ENCODE results near the gene LIPG.
"Not testable (repeated sequence)": the region's sequence is repeated elsewhere in the genome, so short reads cannot be mapped to it uniquely, and the experiment has no call there.

LIPG gene

DNA sequence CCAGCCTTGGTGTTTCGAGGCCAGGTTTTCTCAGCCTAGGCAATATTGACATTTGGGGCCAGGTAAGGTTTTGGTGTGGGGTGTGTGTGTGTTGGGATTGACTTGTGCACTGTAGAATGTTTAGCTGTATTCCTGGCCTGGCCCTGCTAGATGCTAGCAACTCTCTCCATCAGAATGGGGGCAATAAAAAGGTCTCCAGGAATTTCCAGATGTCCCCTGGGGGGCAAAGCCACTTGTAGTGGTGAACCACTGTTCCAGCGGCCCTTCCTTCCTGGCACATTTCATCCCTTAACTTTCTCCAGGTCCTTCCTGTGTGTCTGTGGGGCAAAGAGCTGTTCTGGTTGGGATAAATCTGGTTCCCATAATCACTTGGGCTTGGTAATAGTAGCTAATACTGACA, 12.0 kb downstream of the LIPG start:
- no peak for DNase-seq (ENCODE audit: low read depth in 2 of 2)

DNA sequence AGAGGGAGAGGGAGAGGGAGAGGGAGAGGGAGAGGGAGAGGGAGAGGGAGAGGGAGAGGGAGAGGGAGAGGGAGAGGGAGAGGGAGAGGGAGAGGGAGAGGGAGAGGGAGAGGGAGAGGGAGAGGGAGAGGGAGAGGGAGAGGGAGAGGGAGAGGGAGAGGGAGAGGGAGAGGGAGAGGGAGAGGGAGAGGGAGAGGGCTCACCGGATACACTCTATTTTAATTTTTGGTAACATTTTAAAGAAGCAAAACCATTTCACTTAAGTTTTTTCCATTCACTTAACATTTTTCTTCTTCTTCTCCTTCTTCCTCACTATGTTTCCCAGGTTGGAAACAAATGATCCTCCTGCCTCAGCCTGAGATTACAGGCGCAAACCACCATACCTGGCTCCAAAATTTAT, 17.2 kb downstream of the LIPG start:
- DNase-seq (ENCODE audit: low read depth in 2 of 2), result not testable (repeated sequence)

DNA sequence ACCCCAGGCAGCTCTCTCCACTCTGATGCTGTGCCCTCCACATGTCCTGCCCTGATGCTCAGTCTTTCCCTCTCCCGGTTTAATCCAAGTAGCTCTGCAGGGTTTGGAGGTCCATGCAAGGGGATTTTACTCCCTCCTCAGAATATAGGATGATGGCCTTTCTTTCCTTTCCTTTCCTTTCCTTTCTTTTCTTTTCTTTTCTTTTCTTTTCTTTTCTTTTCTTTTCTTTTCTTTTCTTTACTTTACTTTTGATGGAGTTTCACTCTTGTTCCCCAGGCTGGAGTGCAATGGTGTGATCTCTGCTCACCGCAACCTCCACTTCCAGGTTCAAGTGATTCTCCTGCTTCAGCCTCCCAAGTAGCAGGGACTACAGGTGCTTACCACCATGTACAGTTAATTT, 17.7 kb downstream of the LIPG start:
- not testable (repeated sequence) for DNase-seq (ENCODE audit: low read depth in 2 of 2)

DNA sequence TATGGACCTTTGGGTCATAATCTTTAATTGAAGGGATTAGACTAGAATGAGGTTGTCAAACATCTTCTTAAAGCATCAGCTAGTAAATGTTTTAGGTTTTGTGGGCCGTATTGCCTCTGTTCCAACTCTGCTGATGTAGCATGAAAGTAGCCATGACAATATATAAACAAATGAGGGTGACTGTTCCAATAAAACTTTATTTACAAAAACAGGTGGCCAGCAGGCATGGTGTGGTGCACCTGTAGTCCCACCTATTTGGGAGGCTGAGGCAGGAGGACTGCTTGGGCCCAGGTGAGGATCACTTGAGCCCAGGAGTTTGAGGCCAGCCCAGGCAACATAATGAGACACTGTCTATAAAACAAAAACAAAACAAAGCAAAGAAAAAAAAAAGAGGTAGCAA, 18.4 kb downstream of the LIPG start:
- no peak for DNase-seq (ENCODE audit: low read depth in 2 of 2)

DNA sequence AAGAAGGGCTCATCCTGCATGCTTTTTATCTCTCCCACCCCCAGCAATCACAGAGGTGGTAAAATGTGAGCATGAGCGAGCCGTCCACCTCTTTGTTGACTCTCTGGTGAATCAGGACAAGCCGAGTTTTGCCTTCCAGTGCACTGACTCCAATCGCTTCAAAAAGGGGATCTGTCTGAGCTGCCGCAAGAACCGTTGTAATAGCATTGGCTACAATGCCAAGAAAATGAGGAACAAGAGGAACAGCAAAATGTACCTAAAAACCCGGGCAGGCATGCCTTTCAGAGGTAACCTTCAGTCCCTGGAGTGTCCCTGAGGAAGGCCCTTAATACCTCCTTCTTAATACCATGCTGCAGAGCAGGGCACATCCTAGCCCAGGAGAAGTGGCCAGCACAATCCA, 19.5 kb downstream of the LIPG start:
- DNase-seq (ENCODE audit: low read depth in 2 of 2), result no peak

DNA sequence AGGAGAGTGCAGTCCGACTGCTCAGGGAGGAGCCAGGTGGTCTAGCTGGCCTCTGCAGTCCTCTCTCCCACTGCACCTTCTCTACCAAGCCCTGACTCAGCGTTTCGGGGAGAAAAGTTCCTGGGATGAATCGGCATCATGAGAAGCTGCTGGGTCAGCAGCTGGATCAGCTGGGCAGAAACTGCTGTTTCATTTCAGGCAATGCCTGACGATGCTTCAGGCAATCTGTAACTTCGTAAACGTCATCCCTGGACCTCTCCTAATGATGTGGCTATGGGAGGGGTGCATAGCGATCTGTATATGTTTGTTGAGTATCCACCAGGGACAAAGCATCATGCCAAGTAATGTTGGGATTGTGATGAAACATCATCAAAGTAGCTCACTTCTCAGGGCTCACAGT, 20.7 kb downstream of the LIPG start:
- no peak for DNase-seq (ENCODE audit: low read depth in 2 of 2)

DNA sequence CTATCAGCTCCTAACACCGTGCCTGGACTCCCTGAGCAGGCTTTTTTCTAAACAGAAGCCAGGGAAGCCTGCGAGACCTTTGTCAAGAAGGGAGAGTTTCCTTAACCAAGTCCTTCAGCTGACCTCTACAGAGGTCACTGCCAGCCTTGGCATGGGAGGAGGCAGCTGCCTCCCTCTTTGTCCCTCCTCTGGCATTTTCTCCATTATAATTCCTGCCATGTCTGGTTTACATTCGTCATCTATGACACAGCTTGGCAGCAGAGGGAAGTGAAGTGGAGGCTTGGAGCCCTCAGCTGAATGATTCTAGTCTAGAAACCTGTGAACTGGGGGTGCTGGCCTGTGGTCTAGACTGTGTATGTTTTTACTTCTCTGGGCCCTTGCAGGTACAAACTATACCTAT, 22.5 kb downstream of the LIPG start:
- no peak for DNase-seq (ENCODE audit: low read depth in 2 of 2)

DNA sequence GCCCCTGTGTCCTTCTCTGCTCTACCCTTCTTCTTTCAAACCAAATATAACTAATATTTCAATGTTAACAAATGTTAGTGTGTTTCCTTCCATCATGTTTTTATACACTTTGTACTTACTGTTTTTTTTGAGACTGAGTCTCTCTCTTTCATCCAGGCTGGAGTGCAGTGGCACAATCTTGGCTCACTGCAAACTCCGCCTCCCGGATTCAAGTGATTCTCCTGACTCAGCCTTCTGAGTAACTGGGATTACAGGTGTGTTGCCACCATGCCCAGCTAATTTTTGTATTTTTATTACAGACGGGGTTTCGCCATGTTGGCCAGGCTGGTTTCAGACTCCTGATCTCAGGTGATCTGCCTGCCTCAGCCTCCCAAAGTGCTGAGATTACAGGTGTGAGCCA, 23.1 kb downstream of the LIPG start:
- DNase-seq (ENCODE audit: low read depth in 2 of 2), result not testable (repeated sequence)

DNA sequence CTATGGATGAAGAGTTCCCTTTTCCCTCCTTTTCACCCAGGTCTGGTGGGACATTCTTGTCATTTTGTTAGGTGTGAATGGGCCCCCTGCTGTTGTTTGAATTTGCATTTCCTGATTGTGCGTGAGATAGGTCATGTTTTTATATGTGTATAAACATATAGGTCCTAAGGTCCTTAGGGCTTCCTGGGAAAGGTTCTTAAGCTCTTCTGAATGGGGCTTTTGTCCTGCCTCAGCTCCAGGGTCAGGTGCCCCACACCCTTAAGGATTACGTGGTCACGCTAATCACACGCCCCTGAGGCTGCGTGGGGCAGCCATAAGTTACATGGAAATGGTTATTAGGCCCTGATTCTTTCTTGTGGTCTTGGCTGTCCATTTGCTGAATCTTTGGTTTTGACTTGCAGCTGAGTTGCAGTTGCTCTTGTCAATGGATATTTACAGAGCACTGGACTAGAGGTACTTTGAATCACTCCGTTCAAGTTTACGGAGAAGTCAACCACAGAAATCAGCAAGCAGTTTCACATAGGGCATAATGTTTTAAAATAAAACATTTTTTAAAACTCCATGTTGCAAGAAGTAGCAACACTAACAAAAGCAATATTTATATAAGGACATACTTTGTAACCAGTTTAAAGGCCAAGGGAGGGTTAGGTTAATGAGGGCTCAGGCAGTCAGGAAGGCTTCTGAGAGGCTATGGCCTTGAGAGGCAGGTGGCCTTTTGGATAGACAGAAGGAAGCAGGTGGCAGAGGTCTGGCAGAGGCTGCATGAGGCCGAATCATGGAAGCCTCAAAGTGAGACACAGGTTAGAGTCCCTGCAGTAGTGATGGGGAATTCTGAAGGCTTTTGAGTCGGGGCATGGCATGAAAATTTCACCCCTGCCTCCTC, 24.2 kb downstream of the LIPG start:
- no peak for DNase-seq (ENCODE audit: low read depth in 2 of 2)

DNA sequence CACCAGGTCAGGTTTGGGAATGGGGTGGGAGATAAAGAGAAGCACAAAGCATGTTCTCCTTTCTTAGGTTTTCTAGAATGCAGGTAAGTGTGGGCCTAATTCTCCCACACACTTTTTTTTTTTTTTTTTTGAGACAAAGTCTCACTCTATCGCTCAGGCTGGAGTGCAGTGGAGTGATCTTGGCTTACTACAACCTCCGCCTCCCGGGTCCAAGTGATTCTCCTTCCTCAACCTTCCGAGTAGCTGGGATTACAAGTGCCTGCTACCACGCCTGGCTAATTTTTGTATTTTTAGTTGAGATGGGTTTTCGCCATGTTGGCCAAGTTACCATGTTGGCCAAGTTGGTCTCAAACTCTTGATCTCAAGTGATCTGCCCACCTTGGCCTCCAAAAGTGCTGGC, 26.3 kb downstream of the LIPG start:
- no peak for DNase-seq (ENCODE audit: low read depth in 2 of 2)

DNA sequence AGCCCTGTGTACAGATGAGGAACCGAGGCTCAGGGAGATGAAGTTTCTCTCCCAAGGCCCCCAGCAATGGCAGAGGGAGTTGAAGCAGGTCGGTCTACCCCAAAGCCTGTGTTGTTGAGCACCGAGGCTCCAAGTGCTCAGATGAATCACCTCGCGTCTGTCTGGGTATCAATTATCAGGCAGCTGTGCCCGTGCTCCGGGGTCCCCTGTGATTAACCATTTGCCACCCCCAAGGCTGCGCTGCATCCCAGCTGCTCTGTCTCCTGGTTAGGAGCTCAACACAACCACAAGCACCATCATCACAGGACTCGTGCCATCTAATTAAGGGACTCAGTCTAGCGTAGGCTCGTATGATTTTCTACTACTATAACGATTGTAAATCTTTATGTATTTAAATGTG, 27.1 kb downstream of the LIPG start:
- DNase-seq (ENCODE audit: low read depth in 2 of 2), result no peak

DNA sequence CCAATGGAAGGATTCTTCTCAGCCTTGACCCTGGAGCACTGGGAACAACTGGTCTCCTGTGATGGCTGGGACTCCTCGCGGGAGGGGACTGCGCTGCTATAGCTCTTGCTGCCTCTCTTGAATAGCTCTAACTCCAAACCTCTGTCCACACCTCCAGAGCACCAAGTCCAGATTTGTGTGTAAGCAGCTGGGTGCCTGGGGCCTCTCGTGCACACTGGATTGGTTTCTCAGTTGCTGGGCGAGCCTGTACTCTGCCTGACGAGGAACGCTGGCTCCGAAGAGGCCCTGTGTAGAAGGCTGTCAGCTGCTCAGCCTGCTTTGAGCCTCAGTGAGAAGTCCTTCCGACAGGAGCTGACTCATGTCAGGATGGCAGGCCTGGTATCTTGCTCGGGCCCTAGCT, 28.8 kb downstream of the LIPG start:
- no peak for DNase-seq (ENCODE audit: low read depth in 2 of 2)

DNA sequence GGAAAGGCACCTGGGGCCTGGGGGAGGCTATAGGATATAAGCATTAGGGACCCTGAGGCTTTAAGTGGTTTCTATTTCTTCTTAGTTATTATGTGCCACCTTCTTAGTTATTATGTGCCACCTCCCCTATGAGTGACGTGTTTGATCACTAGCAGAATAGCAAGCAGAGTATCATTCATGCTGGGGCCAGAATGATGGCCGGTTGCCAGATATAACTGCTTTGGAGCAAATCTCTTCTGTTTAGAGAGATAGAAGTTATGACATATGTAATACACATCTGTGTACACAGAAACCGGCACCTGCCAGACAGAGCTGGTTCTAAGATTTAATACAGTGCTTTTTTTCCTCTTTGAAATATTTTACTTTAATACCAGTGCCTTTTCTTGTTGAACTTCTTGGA, 29.4 kb downstream of the LIPG start:
- no peak for DNase-seq (ENCODE audit: low read depth in 2 of 2)

DNA sequence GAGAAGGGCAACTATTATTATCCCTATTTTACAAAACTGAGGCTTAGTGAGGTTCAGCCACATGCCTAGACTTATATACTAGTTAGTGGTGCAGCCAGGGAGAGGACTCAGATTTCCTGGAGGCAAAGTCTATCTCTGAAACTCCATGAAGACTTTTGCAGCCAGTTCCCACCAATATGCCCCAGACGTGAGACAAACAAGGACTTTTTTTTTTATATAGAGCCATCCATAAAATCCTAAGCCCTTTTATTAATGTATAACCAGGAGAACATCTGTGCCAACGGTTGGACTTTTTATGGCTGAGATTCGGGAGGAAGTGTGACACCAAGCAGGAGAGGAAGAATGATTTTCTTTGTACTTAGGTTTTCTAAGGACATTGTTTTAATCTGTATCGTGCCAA, 29.9 kb downstream of the LIPG start:
- DNase-seq (ENCODE audit: low read depth in 2 of 2), result no peak

DNA sequence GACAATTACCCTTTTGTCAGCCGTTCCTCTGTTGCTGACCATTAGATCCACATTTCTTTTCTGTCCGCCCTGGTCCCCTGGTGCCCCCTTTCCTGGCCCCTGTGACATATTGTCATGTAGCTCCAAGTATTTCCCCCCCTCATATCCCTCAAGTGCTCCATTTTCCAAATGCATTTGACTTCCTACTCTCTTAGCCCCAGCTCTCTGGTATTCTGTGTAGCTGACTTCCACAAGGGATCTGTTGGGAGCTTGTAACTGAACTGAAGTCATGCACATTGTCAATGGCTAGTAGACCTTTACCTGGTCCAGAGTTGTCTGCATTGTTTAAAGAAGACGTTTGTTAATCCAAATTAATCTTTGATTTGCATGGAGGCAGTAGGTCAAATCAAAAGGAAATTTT, 34.8 kb downstream of the LIPG start:
- DNase-seq (ENCODE audit: low read depth in 2 of 2), result no peak

DNA sequence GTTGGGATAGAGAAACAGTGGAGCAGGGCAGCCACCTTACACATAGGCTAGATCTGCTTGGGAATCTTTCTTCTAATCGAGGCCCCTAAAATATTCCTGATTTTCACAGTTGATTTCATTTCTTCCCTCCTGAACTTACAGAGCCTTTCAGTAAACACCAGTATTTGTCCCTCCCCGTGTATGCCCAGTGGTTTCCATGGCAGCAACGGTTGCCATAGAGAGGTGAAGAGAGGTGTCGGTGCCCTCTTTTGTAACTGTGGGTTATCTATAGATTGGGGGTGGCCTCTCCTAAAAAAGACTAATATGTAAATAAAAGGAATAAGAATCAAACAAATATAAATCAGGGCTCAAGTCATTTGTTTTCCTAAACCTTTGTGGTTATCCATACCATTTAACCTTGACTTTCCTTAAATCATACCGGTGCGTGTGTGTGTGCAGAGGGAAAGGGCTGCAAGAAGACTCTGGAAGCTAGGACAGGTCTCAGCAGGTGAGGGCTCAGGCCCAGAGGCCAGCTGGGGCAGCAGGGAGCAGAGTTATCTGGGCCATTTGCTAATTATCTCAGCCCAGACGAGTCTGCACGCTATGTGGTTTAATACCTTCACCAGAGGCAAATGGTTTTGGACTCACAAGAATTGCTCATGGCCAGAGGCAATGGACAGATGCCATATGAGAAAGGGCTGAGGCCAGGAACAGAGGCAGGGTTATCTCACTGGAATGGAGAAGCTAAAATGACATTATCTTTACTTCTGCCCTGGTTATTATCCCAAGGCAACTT, 35.5 kb downstream of the LIPG start:
- no peak for DNase-seq (ENCODE audit: low read depth in 2 of 2)

DNA sequence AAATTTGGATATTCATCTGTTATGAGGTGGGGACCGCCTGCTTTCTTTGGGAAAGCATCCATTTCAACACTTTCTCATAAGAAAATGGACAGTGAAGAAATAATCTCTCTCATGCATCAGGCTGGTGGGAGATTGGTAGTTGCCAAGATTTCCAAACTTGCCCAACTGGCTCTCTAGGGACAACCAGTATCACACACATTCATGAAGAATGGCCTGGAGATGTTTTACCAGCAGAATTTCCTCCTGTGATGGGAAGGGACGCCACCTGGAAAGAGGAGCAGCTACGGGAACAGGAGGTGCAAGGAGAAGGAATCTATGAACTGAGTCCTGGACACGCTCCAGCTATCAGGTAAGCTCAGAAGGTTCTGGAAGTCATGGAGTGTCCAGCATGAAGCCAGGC, 39.4 kb downstream of the LIPG start:
- no peak for DNase-seq (ENCODE audit: low read depth in 2 of 2)

DNA sequence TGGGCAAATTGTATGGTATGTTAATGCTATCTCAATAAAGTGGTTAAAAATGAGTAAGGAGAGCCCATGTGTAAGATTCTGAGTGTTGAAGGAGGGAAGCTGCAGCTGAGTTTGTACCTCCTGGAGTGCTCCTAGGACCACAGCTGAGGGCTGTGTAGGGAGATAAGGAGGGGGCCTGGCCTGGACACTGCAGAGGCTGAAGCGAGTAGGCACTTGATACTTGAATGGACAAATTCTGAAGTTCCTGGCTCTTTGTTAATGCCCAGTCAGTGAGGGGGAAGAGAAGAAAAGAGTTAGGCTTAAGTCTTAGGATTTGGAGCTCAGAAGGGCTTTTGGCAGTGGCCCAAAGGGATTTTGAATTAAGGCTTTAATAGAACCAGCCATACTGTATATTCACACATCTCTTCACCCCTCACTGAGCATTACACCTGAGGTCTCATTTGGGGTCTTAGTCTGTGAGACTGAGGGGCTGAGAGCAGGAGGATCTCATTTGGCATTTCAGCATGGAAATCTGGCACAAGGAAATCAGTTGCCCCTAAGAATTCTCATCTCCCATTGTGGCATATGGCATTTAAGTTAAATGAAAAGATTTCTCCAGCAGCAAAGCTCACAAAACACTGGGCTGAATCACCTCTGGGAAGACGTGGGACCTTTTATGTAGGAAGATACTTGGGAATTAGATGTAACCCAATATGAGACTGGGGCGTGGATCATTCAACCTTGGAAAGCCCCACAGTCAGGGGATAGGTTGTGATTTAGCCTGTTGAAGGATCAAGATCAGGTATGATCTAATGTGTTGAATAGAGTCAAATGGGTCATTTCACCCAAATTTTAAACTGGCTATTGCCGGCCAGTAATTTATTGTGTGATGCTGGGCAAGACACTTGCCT, 46.8 kb downstream of the LIPG start:
- DNase-seq (ENCODE audit: low read depth in 2 of 2), result no peak

DNA sequence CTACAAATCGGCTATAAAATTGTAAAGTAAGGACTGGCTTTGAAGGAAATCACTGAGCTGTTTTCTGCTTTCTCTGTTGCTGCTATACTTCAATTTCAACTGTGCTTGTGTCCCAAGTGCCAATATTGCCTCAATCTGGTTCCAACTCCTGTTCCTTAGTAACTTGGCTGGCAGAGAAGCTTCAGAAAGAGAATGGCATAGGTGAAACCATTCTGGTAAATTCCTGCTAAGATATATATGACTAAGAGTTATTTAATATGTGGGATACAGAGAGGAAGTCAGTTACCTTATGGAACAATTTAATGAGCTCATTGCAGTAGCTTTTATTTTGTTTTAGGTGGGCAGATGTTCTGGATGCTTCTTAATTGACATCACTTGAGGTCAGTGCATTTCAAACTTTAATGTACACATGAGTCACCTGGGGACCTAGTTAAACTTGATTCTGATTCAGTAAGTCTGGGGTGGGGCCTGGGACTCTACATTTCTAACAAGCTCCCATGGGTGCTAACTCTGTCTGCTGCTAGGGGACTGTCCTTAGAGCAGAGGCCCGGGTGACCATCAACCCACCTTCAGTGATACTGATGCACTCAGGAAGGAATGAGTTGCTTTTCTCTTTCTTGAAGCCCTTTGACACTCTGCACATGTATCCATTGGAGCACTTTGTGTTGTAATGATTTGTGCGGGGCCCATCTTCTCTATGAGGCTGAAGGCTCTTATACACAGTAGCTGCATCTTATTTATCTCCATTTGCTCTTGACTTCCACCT, 47.6 kb downstream of the LIPG start:
- no peak for DNase-seq (ENCODE audit: low read depth in 2 of 2)

DNA sequence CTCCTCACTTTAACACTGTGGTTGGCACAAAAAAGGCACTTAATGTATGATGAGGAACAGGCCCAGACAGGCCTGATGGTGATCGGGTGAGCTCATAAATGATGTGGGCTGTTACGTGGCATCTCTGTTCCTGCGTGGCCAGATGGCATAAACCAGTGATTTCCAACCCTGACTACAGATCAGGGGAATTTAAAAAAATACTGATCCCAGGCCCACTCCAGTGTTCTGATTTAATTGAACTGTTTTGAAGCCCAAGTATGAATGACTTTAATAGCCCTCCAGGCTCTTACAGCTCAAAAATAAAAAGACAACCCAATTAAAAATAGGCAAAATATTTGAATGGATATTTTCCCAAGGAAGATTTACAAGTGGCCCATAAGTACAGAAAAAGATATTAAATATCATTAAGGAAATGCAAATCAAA, 48.2 kb downstream of the LIPG start:
- DNase-seq (ENCODE audit: low read depth in 2 of 2), result no peak

DNA sequence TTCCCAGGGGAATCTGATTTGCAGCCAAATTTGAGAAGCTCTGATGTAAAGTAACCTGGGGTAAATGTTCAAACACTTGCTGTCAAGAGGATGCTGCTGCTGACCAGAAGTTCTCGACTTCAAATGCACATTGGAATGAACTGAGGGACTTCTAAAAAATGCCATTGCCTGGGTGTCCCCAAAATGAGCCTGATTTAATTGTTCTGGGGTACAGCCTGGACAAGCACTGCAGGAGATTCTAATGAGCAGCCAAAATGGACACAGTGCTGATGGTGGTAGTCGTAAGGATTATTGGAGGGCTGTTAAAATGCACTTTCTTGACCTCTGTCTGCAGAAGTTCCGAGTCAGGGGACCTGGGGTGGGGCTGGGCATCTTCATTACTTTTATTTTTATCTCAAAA, 49.5 kb downstream of the LIPG start:
- DNase-seq (ENCODE audit: low read depth in 2 of 2), result no peak
